HG02759 (cell line): ENCODE results near the gene EZH2.

Experiments used
- ATAC-seq: cut with Tn5 transposase; IDR thresholded peaks from one replicate; pipeline ENCODE4 v1.9.1; 2021; ENCODE audit warnings: mild to moderate bottlenecking, moderate library complexity; ENCODE audit not compliant: unreplicated experiment

The EZH2 gene

DNA sequence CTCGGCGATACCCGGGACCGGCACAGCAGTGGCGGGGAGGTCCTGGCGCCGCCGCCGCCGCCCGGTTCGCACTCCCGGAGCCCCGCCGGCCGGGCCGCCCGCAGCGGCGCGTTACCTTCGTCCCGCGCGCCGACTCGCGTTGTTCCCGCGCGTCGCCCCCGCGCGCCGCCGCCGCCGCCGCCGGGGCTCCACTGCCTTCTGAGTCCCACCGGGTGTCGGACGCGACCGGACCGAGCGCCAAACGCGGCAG lies at the start of gene EZH2:
EZH2 (minus strand) TSS at position 243 of the 250 bp plus-strand sequence. CDS start 36,993 bp downstream, outside the sequence.
- peak; percentile 29 for ATAC-seq

- ATAC-seq = no peak
These were observed 47.4 kb upstream of the EZH2 start for GRCh38 chr7:148931470-148931869.

GRCh38 chr7:148930335-148930734 lies 46.2 kb upstream of the EZH2 start:
- no peak for ATAC-seq

DNA sequence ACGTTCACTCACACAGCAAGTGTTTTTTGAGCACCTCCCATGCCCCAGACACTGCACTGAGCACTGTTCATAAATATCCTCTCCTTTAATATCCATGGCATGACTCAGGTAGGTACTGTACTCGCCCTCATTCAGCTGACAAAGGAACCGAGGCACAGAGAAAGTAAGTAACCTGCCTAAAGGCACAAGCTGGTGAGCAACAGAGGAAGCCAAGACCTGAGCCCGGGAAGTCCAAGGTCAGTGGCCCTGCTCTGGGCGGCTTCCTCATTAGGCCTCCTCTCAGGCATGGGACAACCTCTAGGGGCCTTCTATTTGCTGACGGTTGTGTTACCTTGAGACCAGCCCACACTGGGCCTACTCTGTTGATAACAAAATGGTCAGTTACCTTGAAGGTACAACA lies 45.1 kb upstream of the EZH2 start:
- no peak for ATAC-seq

- ATAC-seq = peak; percentile 16
These were observed 43.3 kb upstream of the EZH2 start for GRCh38 chr7:148927123-148928045.

- no peak for ATAC-seq
These were observed 41.7 kb upstream of the EZH2 start for GRCh38 chr7:148925836-148926235.

GRCh38 chr7:148924011-148924410 lies 39.9 kb upstream of the EZH2 start:
- ATAC-seq = no peak

DNA sequence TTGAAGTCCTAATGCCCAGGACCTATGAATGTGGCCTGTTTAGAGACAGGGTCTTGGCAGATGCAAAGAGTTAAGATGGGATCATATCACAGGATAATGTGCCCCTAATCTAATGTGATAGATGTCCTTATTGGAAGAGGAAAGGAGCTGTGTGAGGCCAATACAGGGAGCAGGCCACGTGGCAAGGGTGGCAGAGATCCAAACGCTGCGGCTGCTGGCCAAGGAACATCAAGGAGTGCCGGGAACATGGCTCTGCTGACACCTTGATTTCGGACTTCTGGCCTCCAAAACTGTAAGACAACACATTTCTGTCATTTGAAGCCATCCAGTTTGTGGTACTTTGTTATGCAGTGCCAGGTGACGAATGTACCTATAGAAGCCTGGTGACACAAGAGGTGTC lies 37.7 kb upstream of the EZH2 start:
- ATAC-seq = no peak

DNA sequence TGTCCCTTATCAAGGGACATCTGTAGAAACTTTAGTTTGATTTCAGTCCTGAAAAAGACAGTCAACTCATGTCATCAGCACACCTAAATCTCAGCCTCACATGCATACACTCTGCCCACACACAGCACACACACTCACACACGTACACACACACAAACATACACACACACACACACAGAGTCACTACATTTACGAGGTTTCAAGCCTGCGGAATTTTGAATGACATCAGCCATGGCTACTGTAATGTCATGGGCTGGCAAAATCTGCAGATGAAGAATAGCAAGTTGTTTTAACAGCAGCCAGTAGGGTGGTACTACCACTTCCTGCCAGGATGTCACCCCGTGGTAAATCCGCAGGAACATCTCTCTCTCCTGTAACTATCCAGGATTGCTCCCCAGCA lies 37.1 kb upstream of the EZH2 start:
- no peak for ATAC-seq

DNA sequence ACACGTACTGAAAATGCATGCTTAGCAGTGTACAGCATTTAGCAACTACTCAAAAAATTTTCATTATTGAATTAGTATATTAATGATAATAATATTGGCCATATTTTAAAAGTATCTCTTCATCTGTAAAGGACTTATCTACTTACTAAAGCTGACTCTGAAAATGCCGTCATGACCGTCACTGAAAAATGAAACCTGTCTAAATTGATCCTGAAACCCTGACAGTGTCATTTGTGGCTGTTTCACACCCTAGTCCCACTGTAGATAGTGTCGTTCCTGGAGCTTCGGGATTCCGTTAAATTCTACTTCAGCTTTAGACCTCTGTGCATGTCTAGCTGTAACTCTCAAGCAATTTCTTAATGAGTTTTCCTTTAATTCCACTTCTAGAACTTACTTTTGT lies 35.8 kb upstream of the EZH2 start:
- ATAC-seq = no peak

GRCh38 chr7:148918058-148918596 lies 34.0 kb upstream of the EZH2 start:
- ATAC-seq = no peak

DNA sequence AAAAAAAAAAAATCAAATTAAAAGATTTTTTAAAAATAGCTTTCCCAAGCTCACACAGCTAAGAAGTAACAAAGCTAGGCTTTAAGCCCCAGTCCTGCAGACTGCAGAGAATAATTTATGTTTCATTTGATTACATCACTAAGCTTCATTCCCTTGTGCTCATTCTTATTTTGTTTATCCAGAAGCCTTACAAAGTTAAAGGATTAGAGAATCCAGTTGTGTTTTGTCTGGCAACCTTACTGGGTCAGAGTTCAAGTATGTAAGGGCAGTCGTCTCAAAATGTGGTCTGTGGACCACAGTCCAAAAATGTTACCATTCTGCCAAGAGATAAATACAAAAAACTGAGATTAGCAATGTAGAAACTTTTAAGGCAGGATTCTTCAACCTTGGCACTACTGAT lies 32.1 kb upstream of the EZH2 start:
- no peak for ATAC-seq

- ATAC-seq = no peak
These were observed 31.1 kb upstream of the EZH2 start for GRCh38 chr7:148915211-148915610.

GRCh38 chr7:148914208-148914777 lies 30.2 kb upstream of the EZH2 start:
- peak; percentile 71 for ATAC-seq

GRCh38 chr7:148912758-148913541 lies 28.9 kb upstream of the EZH2 start:
- ATAC-seq = peak; percentile 60

- no peak for ATAC-seq
These were observed 28.1 kb upstream of the EZH2 start for GRCh38 chr7:148912151-148912550.

DNA sequence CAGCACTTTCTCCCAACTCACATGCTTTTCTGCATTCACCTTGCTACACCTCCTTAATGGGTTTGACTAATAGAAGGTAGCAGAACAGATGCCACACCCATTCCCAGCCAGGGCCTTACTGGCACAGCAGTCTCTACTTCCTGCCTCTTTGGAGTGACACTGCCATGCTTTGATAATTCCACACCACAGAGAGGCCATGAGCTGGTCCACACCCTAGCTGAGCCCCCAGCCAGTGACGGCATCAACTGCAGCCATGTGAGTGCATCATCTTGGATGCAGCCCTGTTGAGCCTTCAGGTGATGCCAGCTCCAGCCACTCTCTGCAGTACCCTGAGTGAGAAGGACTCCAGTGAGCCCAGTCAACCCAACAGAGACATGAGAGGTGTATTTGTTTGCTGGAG lies 27.5 kb upstream of the EZH2 start:
- ATAC-seq = no peak

DNA sequence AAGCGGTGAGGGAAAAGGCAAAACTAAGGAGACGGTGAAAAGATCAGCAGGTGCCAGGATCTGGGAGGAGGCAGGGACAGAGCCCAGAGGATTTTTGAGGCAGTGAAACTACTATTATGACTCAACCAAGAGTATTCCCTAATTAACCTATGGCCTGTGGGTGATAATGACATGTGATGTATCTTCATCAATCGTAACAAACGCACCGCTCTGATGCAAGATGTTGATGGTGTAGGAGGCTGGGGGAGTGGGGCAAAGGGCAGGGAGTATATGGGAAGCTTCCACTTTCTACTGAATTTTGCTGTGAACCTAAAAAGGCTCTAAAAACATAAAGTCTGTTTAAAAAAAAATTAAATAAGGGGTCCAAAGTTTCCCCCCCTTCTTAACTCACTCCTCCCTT lies 25.5 kb upstream of the EZH2 start:
- no peak for ATAC-seq

DNA sequence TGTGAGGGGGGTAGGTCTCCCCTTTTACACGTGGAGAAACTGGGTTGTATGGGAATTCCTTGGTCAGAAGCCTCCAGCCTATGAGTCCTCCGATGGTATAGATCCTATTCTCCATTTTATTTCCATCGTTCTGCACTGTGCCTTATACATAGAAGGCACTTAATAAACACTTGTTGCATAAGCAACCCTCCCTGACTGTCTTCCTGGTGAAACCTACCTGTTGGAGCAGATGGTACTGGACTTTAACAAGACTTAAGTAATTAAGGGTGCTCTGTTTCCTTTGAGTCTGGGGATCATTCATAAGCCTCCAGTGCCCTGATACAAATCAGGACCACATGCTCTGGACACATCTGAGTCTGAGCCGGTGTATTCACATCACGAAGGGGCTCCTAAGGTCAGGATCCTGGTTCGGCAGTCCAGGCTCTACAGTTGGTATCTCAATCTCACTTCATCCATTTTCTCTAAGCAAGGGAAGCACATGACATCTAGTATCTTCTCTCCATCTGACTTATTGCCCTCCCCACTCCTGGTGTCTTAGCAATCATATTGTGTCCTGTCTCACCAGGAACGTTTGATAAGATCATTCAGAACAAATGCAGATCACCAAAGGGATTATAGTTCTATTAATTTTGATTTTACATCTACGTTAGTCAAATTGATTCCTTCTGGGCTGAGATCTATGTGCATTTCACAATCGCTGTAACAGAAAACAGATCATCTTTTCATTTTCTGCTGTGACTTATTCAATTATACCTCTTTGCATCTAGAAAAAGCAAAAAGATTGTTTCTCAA lies 22.8 kb upstream of the EZH2 start:
- ATAC-seq = no peak

DNA sequence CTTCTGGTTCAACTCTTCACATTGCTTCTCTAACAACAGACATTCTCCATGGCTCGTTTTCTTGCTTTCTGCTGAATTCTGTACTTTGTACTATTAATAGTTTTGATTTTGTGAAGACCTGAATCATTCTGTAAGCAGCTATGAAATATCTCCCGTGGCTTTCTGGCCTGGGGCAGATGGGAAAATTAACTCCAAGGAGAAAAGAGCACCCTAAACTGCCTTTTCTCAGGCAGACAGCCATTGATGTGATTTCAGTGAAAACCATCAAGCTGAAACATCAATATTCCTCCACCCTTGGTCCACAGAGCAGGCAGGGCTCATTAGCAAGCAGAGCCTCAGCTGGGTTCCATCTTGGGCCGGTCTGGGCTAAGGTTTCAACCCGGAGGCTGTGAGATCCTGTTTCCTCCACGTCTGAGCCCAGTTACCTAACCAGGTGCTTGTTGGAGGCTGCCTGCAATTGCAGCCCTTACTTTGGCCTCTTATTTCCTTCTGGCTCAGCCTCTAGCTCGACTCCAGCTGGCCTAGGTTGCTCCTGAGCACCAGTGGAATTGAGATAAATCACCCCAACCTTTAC lies 21.1 kb upstream of the EZH2 start:
- ATAC-seq = no peak

DNA sequence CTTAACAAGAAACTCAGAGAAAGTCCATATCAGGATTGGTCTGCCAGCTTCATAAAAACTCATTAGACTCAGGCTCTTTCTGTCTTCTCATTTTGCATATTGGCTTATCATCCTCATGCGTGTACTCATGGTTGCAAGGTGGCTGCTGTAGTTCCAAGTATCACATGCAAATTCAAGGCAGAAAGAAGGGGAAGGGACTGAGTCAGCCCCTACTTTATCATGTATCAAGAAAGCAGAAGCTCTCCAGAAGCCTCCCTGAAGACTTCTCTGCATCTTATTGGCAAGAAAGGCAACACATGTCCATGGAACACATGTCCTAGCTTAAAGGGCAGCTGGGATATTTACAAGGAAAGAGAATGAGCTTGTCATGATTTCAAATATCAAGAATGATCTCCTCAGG lies 19.4 kb upstream of the EZH2 start:
- no peak for ATAC-seq
